Measurements from ENCODE around the gene SELENBP1. TPM values are rescaled to one million over a fixed set of nuclear protein-coding genes. Genes with fewer than 3 reads are reported as not detected.

The SELENBP1 gene
- total and polyA plus RNA-seq, 2 of the 13 experiments (the other 11 are each of a cell fraction or from before 2014, with no cell fraction given) = 27.8 to 29.0 TPM

DNA sequence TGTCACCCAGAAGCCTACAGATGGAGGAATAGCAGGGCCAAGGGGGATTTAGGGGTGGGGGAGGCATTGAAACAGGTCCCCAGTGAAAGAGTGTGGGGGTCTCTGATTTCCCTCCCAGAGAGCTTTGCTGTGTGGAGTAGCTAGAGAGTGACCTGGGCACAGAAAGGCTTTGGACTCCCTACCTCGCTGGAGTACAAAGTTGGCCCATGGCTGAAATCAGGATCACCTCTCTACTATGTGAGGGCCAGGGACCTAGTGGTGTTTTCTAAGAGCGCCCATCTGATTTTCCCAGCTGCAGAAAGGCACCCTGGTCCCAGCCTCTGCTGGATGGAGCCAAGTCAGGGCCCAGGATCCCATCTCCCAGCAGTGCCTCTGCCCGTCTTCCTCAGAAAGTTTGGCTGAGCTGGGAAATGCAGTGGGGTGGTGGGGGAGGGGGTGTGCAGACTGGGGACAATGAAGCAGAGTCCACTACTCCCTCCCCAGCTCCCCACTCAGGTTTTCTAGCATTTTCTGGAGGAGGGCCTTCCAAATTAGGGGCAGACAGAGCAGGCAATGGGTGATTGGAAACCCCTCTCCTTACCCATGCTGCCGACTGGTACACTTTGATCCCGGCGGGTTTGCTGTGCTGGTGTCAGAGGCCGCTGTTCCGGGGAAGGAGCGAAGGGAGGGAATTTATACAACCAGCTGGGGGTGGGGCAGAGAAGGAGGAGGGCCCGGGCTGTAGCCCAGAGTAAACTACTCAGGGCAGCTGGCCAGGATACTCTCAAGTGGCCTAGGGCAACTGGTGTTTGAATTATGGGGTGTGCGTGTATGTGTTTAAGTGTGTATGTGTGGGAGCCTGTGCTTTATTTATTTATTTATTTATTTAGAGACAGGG, at the start of gene SELENBP1 (continued):
- TF ChIP-seq, protein P1, sequence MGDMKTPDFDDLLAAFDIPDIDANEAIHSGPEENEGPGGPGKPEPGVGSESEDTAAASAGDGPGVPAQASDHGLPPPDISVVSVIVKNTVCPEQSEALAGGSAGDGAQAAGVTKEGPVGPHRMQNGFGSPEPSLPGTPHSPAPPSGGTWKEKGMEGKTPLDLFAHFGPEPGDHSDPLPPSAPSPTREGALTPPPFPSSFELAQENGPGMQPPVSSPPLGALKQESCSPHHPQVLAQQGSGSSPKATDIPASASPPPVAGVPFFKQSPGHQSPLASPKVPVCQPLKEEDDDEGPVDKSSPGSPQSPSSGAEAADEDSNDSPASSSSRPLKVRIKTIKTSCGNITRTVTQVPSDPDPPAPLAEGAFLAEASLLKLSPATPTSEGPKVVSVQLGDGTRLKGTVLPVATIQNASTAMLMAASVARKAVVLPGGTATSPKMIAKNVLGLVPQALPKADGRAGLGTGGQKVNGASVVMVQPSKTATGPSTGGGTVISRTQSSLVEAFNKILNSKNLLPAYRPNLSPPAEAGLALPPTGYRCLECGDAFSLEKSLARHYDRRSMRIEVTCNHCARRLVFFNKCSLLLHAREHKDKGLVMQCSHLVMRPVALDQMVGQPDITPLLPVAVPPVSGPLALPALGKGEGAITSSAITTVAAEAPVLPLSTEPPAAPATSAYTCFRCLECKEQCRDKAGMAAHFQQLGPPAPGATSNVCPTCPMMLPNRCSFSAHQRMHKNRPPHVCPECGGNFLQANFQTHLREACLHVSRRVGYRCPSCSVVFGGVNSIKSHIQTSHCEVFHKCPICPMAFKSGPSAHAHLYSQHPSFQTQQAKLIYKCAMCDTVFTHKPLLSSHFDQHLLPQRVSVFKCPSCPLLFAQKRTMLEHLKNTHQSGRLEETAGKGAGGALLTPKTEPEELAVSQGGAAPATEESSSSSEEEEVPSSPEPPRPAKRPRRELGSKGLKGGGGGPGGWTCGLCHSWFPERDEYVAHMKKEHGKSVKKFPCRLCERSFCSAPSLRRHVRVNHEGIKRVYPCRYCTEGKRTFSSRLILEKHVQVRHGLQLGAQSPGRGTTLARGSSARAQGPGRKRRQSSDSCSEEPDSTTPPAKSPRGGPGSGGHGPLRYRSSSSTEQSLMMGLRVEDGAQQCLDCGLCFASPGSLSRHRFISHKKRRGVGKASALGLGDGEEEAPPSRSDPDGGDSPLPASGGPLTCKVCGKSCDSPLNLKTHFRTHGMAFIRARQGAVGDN (CRISPR knock-in tag; IDR thresholded peaks at IDR 0.05) = peak; percentile 58
- TF ChIP-seq SMARCE1 (IDR thresholded peaks at IDR 0.05; ENCODE audit: borderline replicate concordance) (no peak), IRX3 (CRISPR knock-in tag; IDR thresholded peaks at IDR 0.05; ENCODE audit: borderline replicate concordance, low read depth) (no peak), BRCA1 (CRISPR knock-in tag; IDR thresholded peaks at IDR 0.05) (0 out of 2 replicates have a peak, but pooled peaks have one; percentile 47), PHB2 (IDR thresholded peaks at IDR 0.05; ENCODE audit: partially characterized antibody) (no peak), POGZ (CRISPR knock-in tag; IDR thresholded peaks at IDR 0.05) (peak; percentile 54), HDAC2 (CRISPR knock-in tag; IDR thresholded peaks at IDR 0.05) (peak; percentile 37; the same call in 1 of the 2 replicates), POLR2AphosphoS5 (IDR thresholded peaks at IDR 0.05; ENCODE audit: low read depth, low read length) (peak; percentile 94)
- TF ChIP-seq, protein P2, sequence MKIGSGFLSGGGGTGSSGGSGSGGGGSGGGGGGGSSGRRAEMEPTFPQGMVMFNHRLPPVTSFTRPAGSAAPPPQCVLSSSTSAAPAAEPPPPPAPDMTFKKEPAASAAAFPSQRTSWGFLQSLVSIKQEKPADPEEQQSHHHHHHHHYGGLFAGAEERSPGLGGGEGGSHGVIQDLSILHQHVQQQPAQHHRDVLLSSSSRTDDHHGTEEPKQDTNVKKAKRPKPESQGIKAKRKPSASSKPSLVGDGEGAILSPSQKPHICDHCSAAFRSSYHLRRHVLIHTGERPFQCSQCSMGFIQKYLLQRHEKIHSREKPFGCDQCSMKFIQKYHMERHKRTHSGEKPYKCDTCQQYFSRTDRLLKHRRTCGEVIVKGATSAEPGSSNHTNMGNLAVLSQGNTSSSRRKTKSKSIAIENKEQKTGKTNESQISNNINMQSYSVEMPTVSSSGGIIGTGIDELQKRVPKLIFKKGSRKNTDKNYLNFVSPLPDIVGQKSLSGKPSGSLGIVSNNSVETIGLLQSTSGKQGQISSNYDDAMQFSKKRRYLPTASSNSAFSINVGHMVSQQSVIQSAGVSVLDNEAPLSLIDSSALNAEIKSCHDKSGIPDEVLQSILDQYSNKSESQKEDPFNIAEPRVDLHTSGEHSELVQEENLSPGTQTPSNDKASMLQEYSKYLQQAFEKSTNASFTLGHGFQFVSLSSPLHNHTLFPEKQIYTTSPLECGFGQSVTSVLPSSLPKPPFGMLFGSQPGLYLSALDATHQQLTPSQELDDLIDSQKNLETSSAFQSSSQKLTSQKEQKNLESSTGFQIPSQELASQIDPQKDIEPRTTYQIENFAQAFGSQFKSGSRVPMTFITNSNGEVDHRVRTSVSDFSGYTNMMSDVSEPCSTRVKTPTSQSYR (CRISPR knock-in tag; IDR thresholded peaks at IDR 0.05; ENCODE audit: borderline replicate concordance) = peak; percentile 60
- TF ChIP-seq, protein P3, sequence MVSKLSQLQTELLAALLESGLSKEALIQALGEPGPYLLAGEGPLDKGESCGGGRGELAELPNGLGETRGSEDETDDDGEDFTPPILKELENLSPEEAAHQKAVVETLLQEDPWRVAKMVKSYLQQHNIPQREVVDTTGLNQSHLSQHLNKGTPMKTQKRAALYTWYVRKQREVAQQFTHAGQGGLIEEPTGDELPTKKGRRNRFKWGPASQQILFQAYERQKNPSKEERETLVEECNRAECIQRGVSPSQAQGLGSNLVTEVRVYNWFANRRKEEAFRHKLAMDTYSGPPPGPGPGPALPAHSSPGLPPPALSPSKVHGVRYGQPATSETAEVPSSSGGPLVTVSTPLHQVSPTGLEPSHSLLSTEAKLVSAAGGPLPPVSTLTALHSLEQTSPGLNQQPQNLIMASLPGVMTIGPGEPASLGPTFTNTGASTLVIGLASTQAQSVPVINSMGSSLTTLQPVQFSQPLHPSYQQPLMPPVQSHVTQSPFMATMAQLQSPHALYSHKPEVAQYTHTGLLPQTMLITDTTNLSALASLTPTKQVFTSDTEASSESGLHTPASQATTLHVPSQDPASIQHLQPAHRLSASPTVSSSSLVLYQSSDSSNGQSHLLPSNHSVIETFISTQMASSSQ (IDR thresholded peaks at IDR 0.05; ENCODE audit: low read depth) = no peak
- TF ChIP-seq, protein P3 (CRISPR knock-in tag; IDR thresholded peaks at IDR 0.05; ENCODE audit: borderline replicate concordance) = no peak; the same call in 1 of the 2 replicates
